HG02970 (cell line): ENCODE data around the gene C17orf58.
"Not testable (repeated sequence)": the region's sequence is repeated elsewhere in the genome, so short reads cannot be mapped to it uniquely, and the experiment has no call there.

ENCODE experiments used
- ATAC-seq: cut with Tn5 transposase; IDR thresholded peaks from one replicate; pipeline ENCODE4 v1.9.1; 2021; ENCODE audit warnings: mild to moderate bottlenecking, moderate library complexity, moderate number of reproducible peaks; ENCODE audit not compliant: unreplicated experiment, low FRiP score

C17orf58 gene

GRCh38 chr17:68006797-68007196, 10.5 kb upstream of the C17orf58 start:
- no peak for ATAC-seq

GRCh38 chr17:68004201-68004600, 7.9 kb upstream of the C17orf58 start:
- ATAC-seq: no peak

- no peak for ATAC-seq
Measured at GRCh38 chr17:67999291-67999911, 3.1 kb upstream of the C17orf58 start.

GRCh38 chr17:67998466-67998865, 2.2 kb upstream of the C17orf58 start:
- no peak for ATAC-seq

- no peak for ATAC-seq
Measured at GRCh38 chr17:67995570-67996263, 552 bp downstream of the C17orf58 start.

- ATAC-seq: no peak
Measured at GRCh38 chr17:67994817-67995569, 1.3 kb downstream of the C17orf58 start.

GRCh38 chr17:67993998-67994361, 2.3 kb downstream of the C17orf58 start:
- ATAC-seq: peak; percentile 1

GRCh38 chr17:67993153-67993997, 2.9 kb downstream of the C17orf58 start:
- ATAC-seq: peak; percentile 82

- ATAC-seq: no peak
Measured at GRCh38 chr17:67992548-67993152, 3.6 kb downstream of the C17orf58 start.

GRCh38 chr17:67990909-67991308, 5.4 kb downstream of the C17orf58 start:
- no peak for ATAC-seq

GRCh38 chr17:67983383-67983688, 12.9 kb downstream of the C17orf58 start:
- no peak for ATAC-seq

GRCh38 chr17:67982686-67983382, 13.4 kb downstream of the C17orf58 start:
- no peak for ATAC-seq

- no peak for ATAC-seq
Measured at GRCh38 chr17:67982034-67982640, 14.1 kb downstream of the C17orf58 start.

GRCh38 chr17:67980883-67981282, 15.4 kb downstream of the C17orf58 start:
- not testable (repeated sequence) for ATAC-seq

- no peak for ATAC-seq
Measured at GRCh38 chr17:67980456-67980855, 15.8 kb downstream of the C17orf58 start.

- ATAC-seq: not testable (repeated sequence)
Measured at GRCh38 chr17:67976306-67976705, 20.0 kb downstream of the C17orf58 start.

- ATAC-seq: no peak
Measured at GRCh38 chr17:67974598-67975066, 21.6 kb downstream of the C17orf58 start.

- no peak for ATAC-seq
Measured at GRCh38 chr17:67974185-67974584, 22.1 kb downstream of the C17orf58 start.

GRCh38 chr17:67970783-67971182, 25.5 kb downstream of the C17orf58 start:
- no peak for ATAC-seq
